GM19240 (cell line): ENCODE measurements around the gene PDPK1.
A peak's percentile ranks its signal among the peaks of the same experiment; 100 is the strongest.

ENCODE experiments used
- DNase-seq: peaks from one replicate; pipeline ENCODE4 v3.0.0; 2011; ENCODE audit warnings: low spot score; ENCODE audit not compliant: insufficient read length

The PDPK1 gene

DNA sequence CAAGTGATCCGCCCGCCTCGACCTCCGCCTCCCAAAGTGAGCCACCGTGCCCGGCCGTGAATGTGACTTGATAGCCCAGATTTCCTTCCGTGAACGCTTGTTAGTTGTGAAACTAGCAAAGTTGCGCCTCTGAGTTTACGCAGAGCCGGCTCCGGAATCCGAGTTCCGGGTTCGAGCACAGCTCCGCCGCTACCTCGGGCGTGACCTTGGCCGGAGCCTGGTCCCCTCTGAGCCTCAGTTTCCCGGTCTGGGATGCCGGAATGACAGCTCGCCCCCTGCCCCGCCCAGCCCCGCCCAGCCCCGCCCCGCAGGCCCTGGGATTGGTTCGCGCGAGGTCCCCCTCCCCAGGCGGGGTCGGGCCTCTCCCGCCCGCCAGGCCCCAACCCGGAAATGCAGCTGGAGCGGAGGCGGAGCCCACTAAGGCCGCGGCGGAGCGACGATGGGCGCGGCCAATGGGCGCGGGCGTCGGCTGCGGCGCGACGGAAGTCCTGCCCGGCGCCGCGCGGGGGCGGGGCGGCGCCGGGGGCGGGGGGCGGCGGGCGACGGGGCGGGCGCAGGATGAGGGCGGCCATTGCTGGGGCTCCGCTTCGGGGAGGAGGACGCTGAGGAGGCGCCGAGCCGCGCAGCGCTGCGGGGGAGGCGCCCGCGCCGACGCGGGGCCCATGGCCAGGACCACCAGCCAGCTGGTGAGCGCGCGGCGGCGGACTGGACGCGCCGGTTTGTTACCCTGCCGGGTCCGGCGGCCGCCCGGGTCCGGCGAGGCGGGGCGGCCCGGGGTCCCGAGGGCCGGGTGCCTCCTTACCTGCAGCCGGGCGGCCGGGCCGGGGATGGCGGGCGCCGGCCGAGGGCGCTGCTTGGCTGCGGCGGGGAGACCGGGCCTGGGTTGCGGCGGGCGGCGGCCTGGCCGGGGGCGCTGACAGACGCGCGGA lies at the start of gene PDPK1:
TSS of gene PDPK1 (plus strand) at position 571 of the 929 bp plus-strand sequence. CDS start at position 663, 92 bp downstream.
- DNase-seq = peak; percentile 87

DNA sequence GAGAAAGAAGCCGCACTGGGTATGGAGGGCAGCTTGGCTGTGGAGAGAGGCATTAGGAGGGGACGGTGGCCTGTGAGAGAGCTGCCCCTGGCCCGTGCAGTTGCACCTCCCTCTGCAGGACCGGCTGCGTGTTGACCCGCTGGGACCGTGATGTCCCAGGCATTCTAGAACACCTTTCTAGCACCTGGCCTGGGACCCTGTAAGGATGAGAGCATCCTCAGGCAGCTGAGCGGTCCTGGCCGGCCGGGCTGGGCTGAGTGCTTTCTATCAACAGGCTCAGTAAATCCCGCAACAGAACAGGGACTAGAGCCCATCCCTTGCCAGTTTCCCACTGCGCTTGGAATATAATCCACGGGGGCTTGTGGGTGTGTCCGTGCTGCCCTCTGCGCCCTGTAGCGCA lies 48.2 kb upstream of the PDPK1 start:
- DNase-seq = no peak

DNA sequence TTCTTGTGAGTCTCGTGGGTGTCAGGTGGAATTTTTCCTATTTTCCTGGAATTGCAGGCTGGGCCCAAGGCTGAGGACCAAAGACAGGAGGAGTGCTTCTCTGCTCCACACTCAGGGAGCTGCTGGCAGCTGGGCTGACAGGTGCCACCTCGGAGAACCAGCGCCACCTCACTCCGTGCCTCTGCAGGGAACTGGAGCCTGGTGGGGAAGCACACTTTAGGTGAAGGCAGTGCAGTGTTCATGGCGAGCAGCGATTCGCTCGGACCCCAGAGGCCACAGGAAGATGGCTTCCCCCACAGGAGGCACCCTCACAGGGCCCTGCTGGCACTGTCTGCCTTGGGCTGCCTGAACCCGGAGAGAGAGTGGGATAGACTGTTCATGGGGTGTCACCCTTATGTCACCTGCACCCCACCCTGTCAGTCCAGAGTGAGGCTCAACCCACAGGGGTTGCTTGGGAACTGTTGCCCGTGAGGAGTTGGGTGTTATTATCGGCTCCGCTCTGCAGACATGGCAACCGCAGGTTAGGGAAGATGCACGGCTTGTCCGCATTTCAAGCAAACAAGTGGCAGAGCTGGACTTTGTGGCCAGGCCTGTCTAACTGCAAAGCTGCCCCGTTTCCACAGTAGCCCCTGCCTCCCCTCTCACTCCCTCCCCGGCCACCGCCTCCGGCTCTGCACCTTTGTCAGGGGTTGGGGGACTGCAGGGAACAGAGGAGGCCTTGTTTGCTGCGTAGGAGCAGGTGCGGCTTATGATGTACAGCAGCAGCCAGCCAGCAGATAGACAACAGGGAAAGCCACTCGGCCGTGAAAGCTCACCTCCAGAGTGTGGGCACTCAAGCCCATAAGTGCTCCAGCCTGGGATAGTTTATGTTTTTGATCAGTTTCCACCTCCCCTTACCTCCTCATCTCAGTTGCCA lies 47.4 kb upstream of the PDPK1 start:
- no peak for DNase-seq

DNA sequence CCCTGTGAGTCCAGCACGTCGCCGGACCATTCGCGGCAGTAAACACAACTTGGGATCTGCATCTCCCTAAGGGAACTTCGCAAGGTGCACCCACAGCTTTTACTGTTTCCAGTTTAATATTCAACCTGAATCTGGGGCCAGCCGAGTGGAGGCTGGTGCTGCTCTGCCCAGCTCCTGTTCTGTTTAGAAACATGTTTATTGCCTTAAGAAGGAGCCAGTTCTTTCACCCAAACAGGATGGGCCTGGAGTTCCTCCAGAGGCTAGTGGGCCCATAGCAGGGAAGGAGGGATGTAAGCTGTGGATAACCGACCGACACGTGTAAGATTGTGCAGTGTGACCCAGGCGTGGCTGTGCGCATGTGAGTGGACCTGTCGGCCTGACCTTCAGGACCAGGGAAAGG lies 45.5 kb upstream of the PDPK1 start:
- DNase-seq = no peak

DNA sequence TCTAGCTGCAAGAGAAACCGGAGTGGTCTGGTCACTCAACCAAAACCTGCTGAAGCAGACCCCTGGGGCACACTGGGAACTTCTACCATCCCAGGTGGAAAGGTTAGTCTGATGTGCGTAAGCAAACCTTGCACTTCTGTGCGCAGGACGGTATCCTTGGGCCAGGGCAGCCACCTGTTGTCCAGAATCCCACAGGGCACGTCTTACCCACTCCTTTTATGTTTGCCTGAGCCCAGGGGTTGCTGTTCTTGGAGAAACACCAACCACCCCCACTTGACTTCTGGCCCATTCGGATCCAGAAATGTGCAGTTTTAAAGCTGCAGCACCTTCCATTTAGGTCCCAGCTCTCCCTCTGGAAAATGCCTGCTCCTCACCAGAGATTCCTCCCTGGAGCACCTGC lies 44.2 kb upstream of the PDPK1 start:
- DNase-seq = no peak

DNA sequence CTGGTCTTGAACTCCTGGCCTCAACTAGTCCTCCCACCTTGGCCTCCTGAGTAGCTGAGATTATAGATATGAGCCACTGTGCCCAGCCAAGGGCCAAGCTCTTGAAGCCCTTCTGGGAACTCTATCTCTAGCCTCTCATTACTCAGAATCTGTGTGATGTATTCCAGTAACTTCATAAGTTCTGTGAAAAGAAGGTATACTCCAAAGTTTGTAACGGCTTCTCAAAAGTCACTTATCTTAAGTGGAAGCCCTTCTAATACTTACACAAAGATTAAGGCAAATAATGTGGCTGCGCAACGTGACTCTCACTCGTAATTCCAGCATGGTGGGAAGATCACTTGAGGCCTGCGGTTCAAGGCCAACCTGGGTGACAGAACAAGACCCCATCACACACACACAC lies 43.2 kb upstream of the PDPK1 start:
- no peak for DNase-seq

DNA sequence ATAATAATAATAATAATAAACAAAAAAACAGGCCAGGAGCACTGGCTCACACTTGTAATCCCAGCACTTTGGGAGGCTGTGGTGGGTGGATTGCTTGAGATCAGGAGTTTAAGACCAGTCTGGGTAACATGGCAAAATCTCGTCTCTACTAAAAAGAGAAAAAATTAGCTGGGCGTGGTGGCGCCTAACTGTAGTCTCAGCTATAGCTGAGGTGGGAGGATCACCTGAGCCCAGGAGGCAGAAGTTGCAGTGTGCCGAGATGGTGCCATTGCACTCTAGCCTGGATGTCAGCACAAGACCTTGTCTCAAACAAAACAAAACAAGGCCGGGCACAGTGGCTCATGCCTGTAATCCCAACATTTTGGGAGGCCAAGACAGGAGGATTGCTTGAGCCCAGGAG lies 42.8 kb upstream of the PDPK1 start:
- no peak for DNase-seq

DNA sequence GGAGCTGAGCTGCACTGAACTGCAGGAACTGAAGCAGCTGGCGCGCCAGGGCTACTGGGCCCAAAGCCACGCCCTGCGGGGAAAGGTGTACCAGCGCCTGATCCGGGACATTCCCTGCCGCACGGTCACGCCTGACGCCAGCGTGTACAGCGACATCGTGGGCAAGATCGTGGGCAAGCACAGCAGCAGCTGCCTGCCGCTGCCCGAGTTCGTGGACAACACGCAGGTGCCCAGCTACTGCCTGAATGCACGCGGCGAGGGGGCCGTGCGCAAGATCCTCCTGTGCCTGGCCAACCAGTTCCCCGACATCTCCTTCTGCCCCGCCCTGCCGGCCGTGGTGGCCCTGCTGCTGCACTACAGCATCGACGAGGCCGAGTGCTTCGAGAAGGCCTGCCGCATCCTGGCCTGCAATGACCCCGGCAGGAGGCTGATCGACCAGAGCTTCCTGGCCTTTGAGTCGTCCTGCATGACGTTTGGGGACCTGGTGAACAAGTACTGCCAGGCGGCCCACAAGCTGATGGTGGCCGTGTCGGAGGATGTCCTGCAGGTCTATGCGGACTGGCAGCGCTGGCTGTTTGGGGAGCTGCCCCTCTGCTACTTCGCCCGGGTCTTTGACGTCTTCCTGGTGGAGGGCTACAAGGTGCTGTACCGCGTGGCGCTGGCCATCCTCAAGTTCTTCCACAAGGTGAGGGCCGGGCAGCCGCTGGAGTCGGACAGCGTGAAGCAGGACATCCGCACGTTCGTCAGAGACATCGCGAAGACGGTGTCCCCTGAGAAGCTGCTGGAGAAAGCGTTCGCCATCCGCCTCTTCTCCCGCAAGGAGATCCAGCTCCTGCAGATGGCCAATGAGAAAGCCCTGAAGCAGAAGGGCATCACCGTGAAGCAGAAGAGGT lies 41.4 kb upstream of the PDPK1 start:
- DNase-seq = no peak

DNA sequence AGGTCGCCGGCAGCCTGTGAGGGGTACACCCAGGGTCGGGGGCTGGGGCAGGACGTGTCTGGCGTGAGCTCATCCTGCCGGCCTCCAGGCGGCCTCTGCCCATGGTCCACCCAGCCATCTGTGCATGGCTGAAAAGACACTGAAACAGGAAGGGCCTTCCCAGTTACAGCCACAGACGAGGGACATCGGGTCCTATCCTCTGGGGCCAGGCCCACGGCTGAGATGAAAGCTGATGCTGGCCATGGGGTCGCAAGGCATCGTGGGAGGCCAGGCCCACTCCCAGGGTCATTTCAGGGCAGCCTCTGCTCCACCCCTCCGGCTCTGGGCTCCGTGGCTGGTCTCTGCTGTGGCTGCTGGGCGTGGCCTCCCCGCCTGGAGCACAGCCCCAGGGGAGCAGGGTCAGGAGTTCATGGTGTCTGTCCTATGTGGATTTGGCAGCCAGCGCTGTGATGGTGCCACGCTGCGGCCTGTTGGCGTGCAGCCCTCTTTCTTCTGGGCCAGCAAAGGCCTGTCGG lies 40.6 kb upstream of the PDPK1 start:
- DNase-seq = no peak

DNA sequence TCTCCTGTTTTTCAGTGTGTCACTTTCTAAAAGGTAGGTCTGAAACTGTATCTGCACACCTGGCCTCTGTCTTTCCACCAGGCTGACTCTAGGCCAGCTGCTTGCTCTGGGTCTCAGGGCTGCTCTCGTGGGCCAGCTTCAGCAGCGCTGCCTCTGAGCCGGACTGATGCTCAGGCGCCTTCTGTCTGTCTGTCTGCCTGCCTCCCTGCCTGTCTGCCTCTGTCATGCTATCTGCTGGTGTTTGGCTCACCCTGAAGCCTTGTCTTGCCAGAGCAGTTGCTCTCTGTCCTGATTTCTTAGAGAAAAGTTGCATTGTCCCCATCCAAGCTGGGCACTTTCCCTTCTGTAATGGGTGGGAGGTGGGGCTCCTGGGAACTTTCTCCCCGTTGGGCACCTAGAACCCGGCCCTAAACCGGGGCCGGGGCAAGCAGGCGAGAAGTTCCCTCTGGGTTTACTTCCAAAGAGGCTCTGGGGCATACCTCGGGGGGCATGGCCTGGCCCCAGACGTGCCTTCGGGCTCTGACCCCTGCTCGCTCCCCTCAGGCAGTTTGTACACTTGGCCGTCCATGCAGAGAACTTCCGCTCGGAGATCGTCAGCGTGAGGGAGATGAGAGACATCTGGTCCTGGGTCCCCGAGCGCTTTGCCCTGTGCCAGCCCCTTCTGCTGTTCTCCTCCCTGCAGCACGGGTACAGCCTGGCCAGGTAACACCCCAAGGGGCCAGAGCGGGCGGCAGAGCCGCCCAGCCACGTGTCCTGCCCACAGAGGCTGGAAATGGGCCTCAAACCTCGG lies 39.9 kb upstream of the PDPK1 start:
- no peak for DNase-seq

DNA sequence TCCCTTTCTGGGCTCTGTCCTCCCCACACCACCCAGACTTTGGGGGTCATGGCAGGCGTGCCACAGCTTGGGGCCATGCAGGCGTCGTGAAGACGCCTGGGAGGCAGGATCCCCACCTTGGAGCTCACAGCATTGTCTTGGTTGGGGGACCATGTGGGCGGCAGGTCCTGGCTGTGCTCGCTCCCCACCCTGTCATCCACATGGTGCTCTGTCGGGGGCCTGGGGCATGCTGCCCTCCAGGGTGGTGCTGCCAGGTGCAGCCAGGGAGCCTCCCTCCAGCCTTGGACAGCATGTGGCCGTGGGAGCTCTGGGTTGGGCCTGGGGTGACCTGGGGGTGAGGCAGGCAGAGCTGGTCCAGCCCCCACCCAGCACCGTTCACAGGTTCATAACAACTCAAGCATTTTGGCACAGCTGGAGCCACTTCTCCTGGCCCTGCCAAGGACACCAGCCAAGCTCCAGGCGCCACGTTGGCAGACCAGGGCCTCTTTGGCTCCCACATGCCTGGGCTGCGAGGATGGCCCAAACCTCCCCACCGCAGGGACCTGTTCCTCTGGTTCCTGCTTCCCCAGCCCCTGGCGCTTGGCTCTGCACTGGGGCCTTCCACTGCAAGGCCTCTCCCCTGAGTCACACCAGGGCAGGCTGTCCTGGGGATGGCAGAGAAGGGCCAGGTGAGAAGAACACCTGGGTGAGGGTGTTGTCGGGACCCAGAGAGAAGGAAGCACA lies 39.1 kb upstream of the PDPK1 start:
- DNase-seq = no peak

DNA sequence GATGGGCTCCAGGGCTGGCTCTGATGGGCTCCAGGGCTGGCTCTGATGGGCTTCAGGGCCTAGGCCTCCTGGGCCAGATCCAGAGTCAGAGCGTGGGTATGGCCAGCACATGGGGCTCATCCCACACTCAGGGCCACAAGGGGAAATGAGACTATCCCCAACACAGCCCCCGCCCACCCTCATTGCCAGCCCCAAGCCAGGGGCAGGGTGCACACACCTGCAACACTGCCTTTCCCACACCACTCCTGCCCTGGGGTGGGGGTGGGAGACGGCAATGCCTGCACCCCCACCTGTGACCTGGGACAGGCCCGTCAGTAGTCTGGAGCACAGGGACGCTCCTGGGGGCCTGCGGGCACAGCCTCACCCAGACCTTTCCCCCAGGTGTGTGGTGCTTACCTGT lies 38.4 kb upstream of the PDPK1 start:
- DNase-seq = no peak

DNA sequence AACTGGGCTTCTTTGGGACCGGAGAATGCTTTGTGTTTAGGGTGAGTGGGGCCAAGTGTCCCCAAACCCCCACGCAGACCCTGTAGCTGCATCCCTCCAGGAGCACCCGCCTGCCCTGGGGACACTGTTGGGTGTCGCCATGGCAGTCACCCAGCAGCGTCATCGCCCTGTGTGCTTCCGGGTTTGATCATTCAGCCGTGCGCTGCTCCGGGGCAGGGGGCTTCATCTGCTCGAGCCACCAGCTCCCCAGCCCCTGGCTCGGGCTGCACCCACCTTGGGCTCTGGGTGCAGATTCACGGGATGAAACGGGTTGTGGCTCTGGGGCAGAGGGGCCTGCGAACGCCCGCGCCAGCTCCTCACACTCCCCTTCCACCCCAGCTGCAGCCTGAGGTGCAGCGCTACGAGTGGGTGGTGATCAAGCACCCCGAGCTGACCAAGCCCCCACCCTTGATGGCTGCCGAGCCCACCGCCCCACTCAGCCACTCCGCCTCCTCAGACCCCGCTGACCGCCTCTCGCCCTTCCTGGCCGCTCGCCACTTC lies 37.9 kb upstream of the PDPK1 start:
- no peak for DNase-seq

DNA sequence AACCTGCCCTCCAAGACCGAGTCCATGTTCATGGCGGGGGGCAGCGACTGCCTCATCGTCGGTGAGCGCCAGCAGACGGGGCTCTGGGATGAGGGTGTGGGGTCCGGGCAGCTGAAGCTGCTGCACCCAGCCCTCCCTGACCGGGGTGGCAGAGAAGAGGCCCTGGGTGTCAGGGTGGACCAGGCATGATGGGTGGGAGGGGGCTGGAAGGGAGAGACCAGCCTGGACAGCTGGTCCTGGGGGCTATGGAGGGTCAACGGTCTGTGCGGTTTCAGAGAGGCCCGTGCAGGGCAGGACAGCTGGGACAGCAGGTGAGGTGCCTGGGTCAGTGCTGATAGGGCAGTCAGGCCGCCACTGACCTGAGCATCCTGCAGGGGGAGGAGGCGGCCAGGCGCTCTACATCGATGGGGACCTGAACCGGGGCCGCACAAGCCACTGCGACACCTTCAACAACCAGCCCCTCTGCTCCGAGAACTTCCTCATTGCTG lies 37.3 kb upstream of the PDPK1 start:
- no peak for DNase-seq

DNA sequence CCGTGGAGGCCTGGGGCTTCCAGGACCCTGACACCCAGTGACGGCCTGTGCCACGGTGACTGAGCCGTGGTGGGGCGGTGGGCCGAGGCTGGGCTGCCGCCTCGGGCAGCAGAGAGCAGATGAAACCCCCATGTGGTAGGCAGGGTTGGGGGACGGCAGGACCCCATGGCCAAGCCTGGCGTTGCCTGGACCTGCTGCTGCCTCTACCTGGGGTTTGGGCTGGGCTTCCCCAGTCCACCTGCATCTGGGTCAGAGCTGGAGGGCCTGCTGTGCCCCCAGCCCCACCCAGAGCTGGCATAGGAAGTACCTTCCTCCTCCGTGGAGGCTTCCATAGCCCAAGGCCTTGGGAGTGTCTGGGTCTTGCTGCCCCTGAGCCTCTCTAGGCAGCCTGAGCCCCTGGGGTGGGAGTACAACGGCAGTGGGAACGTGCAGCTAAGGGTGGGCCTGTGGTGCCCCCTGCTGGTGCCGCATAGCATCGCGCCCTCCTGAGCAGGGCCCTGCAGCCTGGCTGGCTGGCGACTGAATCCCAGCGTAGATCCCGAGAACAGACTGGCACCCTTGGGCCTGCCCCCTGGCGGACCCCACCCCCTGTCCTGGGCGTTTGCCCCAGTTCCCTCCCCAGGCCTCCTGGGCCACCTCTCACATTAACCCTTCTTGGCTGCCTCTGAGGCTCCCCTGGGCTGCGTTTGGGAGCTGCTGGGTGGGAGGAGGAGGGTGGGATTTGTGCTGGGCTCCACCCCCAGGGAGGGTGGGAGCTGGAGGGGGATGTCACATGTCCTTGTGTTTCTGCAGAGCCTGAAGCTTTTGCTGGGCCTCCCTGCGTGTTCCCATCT lies 36.7 kb upstream of the PDPK1 start:
- DNase-seq = peak; percentile 61

DNA sequence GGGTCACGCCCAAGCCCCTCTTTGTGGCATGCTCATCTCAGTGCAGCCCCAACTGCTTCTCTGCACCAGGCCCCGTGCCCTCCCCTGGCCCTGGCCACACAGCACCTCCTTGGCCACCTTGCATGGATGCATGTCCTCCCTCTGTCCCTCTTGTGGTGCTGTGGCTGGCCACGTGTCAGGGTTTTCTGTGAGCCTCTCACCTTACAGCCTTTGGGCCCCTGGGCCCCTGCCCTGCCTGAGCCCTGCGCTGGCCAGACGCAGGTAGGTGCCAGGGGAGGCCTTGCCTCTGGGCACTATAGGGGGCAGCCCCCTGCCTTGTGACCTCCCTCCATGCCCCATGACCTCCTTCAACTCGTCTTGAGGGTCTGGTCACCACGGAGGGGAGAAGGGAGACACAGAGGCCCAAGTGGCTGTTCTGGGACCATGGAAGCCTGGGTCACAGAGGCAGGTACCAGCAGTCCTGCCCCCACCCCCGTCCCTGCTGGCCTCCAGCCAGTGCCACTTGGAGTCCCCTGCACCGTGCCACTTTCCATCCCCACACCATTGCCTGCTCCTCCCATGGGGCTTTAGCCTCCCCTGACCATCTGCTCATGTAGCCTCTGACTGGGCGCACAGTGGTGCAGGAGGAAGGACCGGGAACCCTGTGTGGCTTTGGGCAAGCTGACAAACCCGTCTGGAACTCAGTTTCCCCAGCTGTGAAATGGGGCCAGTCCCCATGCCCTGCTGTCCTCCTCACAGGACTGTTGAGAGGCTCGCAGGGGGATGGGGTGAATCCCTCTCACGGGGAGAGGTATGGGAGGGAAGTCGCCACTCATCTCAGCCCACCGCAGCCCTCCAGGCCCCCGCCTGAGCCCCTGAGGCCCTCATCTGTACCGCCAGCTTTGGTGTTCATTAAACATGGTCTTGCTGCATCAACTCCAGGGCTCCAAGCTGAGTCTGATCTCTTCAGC lies 35.6 kb upstream of the PDPK1 start:
- DNase-seq = no peak

DNA sequence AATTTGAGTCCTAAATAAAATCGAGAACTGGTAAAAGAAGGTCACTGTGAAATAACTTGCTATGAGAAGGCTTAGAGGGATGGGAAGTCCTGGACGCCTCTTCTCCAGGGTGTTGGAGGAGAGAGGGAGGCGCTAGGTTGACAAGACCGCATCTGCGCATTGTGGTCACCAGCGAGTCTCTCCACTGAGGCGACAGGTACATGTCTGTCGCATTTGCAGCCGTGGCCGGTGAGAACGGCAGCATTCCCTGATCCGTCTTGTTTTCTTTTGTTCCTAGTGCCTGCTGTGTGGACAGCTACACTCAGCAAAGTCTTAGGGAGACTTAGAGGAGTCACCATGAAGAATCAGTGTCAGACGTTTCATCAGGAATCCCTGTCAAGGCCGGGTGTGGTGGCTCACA lies 32.1 kb upstream of the PDPK1 start:
- no peak for DNase-seq
